ENCODE results near the gene CPSF4L.
"Not testable (repeated sequence)": the region's sequence is repeated elsewhere in the genome, so short reads cannot be mapped to it uniquely, and the experiment has no call there.

Gene CPSF4L

DNA sequence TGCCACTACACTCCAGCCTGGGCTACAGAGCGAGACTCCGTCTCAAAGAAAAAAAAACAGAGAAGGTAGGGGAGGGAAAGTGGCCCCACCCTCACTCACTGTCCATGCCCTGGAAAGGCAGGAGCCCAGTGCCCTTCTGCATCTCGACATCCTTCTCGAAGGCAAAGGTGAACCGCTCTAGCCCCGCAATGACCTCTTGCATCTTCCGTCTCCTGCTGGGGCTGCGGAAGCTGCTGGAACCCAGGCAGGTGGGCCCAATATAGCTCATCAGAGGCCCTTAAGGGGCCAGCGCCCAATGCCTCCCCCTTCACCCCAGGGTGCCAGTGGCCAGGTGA lies at the start of gene CPSF4L:
Gene CPSF4L, minus strand, starts transcription at position 264 of the 335 bp plus-strand sequence. Its CDS starts 62 bp downstream, at position 202.
- DNase-seq = no peak

DNA sequence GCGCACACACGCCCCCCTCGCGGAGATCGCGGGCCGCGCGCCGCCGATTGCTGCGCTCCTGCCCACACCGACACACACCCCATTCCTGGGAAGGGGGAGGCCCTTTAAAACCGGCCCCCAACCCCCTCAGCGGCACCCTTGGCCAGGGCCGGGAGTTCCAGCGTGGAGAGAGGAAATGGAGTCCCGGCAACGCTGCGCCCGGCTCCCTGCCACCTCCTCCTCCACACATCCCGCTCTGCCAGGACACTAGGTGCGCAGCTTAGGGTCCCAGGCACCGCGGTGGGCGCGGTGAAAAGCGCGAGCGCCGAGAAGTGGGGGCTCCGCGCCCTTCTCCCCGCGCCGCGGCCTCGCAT lies 49.7 kb upstream of the CPSF4L start:
- DNase-seq = no peak

- DNase-seq = no peak
Measured at GRCh38 chr17:73309727-73310596, 48.3 kb upstream of the CPSF4L start.

- DNase-seq = not testable (repeated sequence)
Measured at GRCh38 chr17:73308959-73309358, 47.3 kb upstream of the CPSF4L start.

DNA sequence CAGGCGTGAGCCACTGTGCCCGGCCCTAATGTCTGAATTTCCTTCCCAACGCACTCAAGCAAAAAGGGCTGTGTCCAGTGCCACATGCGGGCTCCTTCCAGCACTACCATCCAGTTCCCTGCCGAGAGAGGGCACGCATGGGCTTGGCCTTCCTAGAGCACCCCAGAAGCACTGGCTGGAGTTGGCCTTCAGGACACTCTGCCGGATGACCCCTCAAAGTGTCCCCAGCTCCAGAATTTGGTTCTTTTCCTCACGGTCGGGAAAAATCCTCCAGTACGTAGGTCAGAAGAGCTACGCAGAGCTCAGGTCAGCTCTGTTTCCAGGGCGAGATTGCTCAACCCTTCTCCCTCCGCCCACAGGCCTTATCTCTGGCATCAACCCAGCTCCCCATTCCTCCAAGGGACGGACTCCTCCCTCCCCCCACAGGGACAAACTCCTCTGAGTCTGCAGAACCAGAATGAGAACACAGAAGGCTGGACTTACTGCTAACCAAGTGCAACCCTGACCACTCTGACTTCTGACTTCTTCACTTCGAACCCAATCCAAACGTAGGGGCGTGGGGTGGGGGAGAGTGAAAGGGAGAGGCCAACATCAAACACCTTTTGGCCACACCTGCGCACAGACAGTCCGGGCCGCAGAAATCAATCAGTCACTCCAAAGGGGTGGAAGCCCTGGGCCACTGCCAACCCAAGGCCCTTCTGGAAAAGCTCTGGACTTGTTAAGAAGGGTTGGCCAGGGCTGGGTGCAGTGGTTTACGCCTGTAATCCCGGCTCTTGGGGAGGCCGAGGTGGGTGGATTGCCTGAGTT lies 46.5 kb upstream of the CPSF4L start:
- no peak for DNase-seq

DNA sequence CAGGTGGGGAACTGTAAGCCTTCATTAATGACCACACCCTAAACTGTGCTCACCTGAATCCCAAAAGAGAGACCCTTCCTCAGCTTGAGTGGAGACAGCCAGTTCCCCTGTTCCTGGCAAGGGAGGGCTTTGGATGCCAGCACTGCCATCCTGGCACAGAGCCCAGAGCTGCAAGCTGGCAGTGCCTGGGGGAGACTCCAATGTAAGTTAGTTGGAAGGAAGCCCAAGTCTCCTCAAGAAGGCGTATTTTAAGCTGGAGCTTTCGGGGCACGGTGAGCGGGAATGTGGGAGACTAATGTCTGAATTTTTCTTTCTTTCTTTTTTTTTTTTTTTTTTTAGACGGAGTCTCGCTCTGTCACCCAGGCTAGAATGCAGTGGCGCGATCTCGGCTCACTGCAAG lies 45.5 kb upstream of the CPSF4L start:
- no peak for DNase-seq

DNA sequence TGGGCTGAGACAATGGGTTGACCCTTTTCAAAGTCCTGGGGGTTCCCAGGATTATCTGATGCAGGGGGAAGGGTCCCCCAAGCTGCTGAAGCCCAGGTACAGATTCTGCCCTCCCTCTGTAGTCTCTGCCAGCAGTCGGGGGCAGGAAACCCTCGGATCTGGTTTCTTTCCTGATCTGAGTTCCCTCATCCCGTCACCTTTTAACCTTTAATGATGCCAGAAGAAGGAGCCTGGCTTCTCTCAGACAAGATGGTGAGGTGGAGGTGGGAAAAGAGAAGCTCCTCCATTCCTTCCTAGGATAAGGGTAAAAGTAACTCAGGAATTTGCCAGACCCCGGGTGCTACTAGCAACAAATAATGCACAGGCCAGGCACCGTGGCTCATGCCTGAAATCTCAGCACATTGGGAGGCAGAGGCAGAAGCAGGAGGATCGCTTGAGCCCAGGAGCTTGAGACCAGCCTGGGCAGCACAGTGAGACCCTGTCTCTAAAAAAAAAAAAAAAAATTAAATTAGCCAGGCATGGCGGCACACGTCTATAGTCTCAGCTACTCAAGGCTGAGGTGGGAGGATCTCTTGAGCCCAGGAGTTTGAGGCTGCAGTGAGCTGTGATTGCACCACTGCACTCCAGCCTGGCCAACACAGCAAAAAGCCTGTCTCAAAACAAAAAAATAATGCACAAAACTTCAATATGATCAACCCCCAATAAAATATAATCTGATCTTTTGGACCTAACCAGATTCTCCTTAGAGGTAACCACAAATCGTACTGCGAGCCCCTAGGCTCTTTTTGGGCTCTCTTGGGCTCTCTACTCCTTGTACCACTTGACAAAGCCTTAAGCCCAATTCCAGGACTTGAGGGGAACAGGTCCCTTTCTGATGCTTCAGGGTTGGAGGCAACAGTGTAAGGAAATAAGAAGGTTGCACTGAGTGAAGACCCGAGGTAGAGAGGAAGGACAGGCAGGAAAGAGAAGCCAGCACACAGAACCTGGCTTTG lies 44.5 kb upstream of the CPSF4L start:
- no peak for DNase-seq

- DNase-seq = no peak
Measured at GRCh38 chr17:73304971-73305812, 43.5 kb upstream of the CPSF4L start.

DNA sequence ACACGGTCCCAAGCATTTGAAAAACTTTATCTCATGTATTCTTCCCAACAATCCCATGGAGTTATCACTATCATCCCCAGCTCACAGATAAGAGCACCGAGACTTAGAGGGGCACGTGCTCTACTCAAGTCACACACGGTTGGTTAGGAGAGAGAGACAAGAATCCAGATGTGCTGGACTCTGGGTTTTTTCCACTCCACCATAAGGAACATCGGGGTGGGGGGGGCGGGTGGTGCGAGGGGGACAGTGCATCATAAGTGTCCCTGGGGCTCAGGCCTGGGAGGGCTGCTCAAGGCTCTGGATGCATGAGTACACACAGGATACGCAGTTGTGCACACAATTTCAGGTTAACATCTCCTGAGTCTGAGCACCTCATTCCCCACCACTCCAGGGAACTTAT lies 42.8 kb upstream of the CPSF4L start:
- no peak for DNase-seq

DNA sequence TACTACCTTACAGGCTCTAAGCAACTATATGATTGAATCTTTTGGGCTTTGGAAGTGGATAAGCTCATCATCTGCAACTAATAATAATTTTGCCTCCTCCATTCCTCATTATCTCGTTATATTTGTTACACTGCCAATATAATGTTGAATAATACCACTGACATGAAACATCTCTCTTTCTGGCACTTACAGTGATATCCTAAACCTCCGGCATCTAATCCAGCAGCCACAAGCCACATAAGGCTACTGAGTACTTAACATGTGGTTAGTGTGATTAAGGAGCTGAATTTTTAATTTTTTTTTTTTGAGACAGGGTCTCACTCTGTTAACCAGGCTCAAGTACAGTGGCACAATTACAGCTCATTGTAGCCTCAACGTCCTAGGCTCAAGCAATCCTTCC lies 40.5 kb upstream of the CPSF4L start:
- no peak for DNase-seq

GRCh38 chr17:73301369-73301768 lies 39.7 kb upstream of the CPSF4L start:
- DNase-seq = no peak

GRCh38 chr17:73300392-73300791 lies 38.7 kb upstream of the CPSF4L start:
- DNase-seq = no peak

- DNase-seq = no peak
Measured at GRCh38 chr17:73297934-73298861, 36.5 kb upstream of the CPSF4L start.

- no peak for DNase-seq
Measured at GRCh38 chr17:73293480-73293911, 31.8 kb upstream of the CPSF4L start.

GRCh38 chr17:73293031-73293430 lies 31.4 kb upstream of the CPSF4L start:
- no peak for DNase-seq

GRCh38 chr17:73292031-73292531 lies 30.4 kb upstream of the CPSF4L start:
- no peak for DNase-seq

- peak in 1 of 2 donors; percentile 66 for DNase-seq
Measured at GRCh38 chr17:73291260-73291801, 29.7 kb upstream of the CPSF4L start.

DNA sequence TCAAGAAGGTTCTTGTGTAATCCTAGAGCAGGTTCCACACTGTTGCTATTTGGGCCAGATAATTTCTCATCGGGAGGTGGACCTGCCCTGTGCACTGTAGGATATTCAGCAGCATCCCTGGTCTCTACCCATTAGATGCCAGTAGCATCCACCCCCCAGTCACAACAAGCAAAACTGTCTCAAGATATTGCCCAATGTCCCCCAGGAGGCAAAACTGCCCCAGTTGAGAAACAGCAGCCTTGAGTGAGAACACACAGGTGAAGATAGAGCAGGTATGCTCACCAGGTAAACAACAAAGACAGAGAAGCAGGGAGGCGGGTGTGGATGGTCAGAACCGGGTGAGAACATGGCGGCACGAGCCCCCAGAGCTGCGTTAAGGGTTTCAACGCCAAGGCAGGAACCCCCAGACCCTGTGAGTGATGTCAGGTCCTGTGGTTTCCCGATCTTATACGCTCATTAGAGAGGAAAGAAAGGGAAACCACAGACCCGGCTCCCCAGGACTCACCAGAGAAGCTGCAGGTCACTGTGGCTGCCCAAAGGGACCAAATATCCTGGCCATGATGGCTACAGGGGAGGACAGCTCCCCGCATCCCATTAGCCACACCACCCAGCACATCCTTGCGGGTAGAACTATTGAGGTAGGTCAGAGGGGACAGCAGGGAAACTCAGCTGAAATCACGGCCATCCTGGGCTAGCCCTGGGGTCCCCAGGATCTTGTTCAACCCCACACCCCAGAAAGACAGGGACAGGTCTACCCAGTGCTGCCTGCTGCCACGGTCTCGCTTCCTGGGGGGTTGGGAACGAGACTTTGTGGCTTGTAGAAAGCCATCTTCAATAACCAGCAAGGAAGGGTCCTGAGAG lies 28.9 kb upstream of the CPSF4L start:
- DNase-seq = peak in 1 of 2 donors; percentile 13
